ENCODE measurements around the gene SNX10.

Gene SNX10

GRCh38 chr7:26413007-26413691 lies 121.5 kb downstream of the SNX10 start:
- no peak for DNase-seq

- DNase-seq, result no peak
Observed at GRCh38 chr7:26416004-26416403, 124.3 kb downstream of the SNX10 start.

GRCh38 chr7:26417911-26418413 lies 126.3 kb downstream of the SNX10 start:
- DNase-seq, result no peak

GRCh38 chr7:26419198-26419597 lies 127.5 kb downstream of the SNX10 start:
- DNase-seq, result no peak

- DNase-seq, result no peak
Observed at GRCh38 chr7:26420422-26421019, 128.9 kb downstream of the SNX10 start.

- DNase-seq, result no peak
Observed at GRCh38 chr7:26422761-26423160, 131.1 kb downstream of the SNX10 start.

GRCh38 chr7:26423436-26423835 lies 131.8 kb downstream of the SNX10 start:
- DNase-seq, result no peak
